ENCODE results near the gene ATXN7L1. TPM values are rescaled to one million over a fixed set of nuclear protein-coding genes. Genes with fewer than 3 reads are reported as not detected.

ATXN7L1 gene
- total RNA-seq, 1 experiment from 2014 or later = 38.5 TPM

- Mint-ChIP-seq H3K4me1 (no peaks in the 10 kb centered on the region), H3K36me3 (peaks cover 35% of the 10 kb centered on the region), H3K4me3 (no peak overlapping the region), H3K27me3 (ENCODE audit: low read depth) (no peaks in the 10 kb centered on the region), H3K27ac (no peak overlapping the region), H3K9me3 (no peaks in the 10 kb centered on the region)
- DNase-seq (ENCODE audit: low spot score) (no peak), ATAC-seq (no peak)
- TF ChIP-seq ZNF219 (CRISPR knock-in tag; IDR thresholded peaks at IDR 0.05; ENCODE audit: borderline replicate concordance) (no peak), TCF7 (CRISPR knock-in tag; IDR thresholded peaks at IDR 0.05; ENCODE audit: low read depth) (no peak), ETV6 (CRISPR knock-in tag; IDR thresholded peaks at IDR 0.05) (no peak), ERG (CRISPR knock-in tag; IDR thresholded peaks at IDR 0.05) (no peak), ZNF121 (CRISPR knock-in tag; IDR thresholded peaks at IDR 0.05) (0 out of 2 replicates have a peak, but pooled peaks have one; percentile 37)
- ChIA-PET CTCF (interaction anchor here (0.6 to 1.6 kb wide), 2 partner anchors 13 to 14 kb away, joined by 3 to 4 read pairs; partner anchors contain the start of gene EFCAB10), POLR2A (no interaction called here)
These were observed 308.6 kb downstream of the ATXN7L1 start for GRCh38 chr7:105567821-105568220.

- no peak overlapping the region for H3K4me3 Mint-ChIP-seq
- H3K36me3 Mint-ChIP-seq = peaks cover 39% of the 10 kb centered on the region
- no peaks in the 10 kb centered on the region for H3K4me1 Mint-ChIP-seq
- H3K9me3 Mint-ChIP-seq = no peaks in the 10 kb centered on the region
- POLR2A ChIA-PET = no interaction called here
- CTCF ChIA-PET = no interaction called here
- TF ChIP-seq ZNF532 (CRISPR knock-in tag; IDR thresholded peaks at IDR 0.05; ENCODE audit: borderline replicate concordance) (no peak), PRDM15 (CRISPR knock-in tag; IDR thresholded peaks at IDR 0.05) (no peak), ZNF671 (CRISPR knock-in tag; IDR thresholded peaks at IDR 0.05) (no peak), NR1H2 (CRISPR knock-in tag; IDR thresholded peaks at IDR 0.05) (no peak), FOXP1 (CRISPR knock-in tag; IDR thresholded peaks at IDR 0.05; ENCODE audit: borderline replicate concordance) (no peak), STAT6 (CRISPR knock-in tag; conservative IDR thresholded peaks at IDR 0.05; ENCODE audit: low read depth) (no peak), ZNF317 (CRISPR knock-in tag; IDR thresholded peaks at IDR 0.05; ENCODE audit: borderline replicate concordance, low read depth) (no peak), ZMAT4 (CRISPR knock-in tag; IDR thresholded peaks at IDR 0.05) (no peak), GABPB1 (CRISPR knock-in tag; IDR thresholded peaks at IDR 0.05) (no peak)
- no peak overlapping the region for H3K27ac Mint-ChIP-seq
- DNase-seq (ENCODE audit: low spot score) (no peak), ATAC-seq (no peak)
- H3K27me3 Mint-ChIP-seq (ENCODE audit: low read depth) = no peaks in the 10 kb centered on the region
These were observed 309.4 kb downstream of the ATXN7L1 start for GRCh38 chr7:105567024-105567423.
